Measurements from ENCODE around the gene PPP1R27.

DNA sequence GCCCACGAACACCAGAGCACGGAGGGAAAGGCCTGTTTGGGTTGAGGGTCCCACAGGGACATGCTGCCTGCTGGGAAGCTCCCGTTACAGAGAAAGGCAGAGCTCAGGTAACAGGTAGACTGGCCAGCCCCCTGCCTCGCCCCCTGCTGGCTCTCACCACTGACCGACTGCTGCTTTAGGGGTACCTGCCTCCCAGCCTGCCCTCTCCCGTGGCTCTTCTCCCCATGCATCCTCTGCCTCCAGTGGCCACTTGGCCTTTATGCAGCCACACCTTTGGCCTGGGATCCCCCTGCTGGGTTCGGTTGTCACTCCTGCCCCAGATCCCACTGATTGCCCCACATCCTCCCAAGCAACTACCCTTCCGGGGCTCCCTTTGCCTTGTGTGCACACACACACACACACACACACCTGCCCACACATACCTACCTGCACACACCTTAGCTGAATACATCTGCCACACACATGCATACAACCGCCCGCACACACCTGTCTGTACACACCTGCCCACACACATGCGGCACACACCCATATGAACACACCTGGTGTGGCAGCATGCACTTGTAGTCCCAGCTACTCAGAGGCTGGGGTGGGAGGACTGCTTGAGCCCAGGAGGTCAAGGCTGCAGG lies 8.9 kb downstream of the PPP1R27 start:
- TF ChIP-seq EP300 (IDR thresholded peaks at IDR 0.05) (no peak), POLR2AphosphoS5 (IDR thresholded peaks at IDR 0.05) (no peak)
